ENCODE results near the gene B4GAT1.

DNA sequence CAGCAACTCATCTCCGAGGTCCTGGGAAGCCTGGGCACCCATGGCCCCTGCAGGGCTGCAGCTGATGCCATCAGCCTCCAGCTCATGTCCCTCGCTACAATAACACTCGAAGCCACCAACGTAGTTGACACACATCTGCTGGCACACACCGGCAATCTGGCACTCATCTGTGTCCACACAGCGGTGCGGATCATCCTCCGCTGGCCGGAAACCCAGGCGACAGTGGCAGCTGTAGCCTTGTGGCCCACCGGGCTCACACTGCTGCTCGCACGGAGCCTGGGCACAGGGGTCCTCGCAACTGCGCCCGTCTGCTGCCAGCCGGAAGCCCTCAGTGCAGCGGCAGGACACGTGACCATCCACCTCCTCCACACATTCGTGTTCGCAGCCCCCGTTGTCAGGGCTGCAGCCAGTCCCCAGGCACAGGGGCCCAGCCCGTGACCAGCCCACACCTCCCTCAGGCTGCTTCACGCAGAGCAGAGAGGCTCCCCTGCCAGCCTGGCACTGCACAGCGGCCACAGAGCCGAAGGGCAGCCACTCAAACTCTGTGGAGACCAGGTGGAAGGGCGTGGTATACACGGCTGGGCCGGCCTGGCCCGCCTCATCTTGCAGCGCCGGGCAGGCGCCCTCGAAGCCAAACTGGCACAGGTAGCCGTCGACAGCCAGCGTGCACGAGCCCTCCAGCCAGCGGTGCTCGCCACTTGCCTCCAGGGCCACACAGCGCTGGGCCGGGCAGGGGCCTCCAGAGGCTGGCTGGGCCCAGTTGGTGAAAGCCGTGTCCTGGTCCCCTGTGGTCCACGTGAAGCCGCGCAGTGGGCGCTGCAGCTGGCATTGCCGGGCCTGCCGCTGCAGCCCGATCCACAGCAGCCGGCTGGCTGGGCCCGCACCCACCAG lies 31.3 kb downstream of the B4GAT1 start:
- no peak for TF ChIP-seq GATA3 (IDR thresholded peaks at IDR 0.05; ENCODE audit: low read depth, low read length)
- TF ChIP-seq GATA2 (IDR thresholded peaks at IDR 0.05; ENCODE audit: low read depth, low read length), result no peak
